ENCODE results near the gene SLC12A4.
"Not testable (repeated sequence)": the region's sequence is repeated elsewhere in the genome, so short reads cannot be mapped to it uniquely, and the experiment has no call there.

- TF ChIP-seq POLR2A, CTCF (IDR thresholded peaks at IDR 0.05): not testable (repeated sequence)
Observed at GRCh38 chr16:67915496-67915769, 53.0 kb downstream of the SLC12A4 start.
